HG02678 (cell line): ENCODE data around the gene COG3.

Experiments used
- ATAC-seq: cut with Tn5 transposase; IDR thresholded peaks from one replicate; pipeline ENCODE4 v1.9.1; 2021; ENCODE audit warnings: mild to moderate bottlenecking, moderate library complexity; ENCODE audit not compliant: unreplicated experiment

The COG3 gene

GRCh38 chr13:45541806-45542205 is 77.1 kb downstream of the COG3 start:
- ATAC-seq: no peak

GRCh38 chr13:45542391-45542790 is 77.7 kb downstream of the COG3 start:
- no peak for ATAC-seq

DNA sequence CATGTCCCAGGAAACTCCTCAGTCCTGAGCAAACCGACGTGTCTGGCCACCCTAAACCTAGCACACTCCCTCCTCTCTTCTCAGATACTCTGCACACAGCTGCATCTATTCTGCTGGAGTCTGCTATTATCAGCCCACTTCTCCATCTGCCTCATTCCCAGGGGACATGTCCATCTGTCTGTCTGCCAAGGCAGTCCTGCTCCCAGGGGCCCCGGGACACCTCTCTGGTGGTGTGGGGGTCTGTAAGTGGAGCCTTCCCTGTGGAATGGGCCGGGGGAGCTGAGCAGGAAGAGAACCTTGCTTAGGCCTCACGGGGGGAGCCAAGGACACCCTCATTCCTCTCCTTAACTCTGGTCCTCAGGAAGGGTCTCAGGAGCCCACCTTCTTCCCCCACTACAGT is 78.1 kb downstream of the COG3 start:
- no peak for ATAC-seq

- ATAC-seq: no peak
These were observed 79.8 kb downstream of the COG3 start for GRCh38 chr13:45544520-45544919.

DNA sequence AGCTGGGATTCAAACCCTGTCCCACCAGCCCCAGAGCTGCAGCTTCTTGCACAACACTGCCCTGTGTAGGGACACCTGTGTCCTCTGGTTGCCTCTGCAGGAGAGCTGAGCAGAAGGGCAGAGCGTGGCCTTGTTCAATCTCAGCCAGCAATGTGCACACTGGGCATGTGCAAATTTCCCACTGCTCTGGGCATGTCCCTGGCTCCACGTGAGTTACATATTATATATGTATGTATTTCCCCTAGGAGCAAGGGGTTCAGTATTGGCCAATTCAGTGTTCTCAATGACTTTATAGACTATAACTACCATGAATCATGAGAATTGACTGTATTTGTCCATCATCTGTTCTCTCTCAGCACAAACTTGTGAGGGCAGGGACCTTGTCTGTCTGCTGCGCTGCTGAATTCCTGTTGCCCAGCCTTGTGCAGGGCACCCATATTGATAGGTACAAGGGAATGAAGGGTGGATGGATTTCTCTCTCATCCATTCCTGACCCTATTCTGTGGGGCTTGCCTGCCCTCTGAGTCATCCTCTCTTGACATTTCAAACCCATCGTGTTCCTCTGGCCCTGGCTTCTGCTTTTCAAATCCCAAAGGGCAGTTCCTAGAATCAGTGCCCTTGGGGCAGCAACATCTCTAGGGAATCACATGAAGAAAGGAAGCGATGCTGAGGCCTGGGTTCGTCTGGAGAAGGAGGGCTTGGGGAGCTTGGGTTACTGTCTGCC is 81.1 kb downstream of the COG3 start:
- no peak for ATAC-seq

DNA sequence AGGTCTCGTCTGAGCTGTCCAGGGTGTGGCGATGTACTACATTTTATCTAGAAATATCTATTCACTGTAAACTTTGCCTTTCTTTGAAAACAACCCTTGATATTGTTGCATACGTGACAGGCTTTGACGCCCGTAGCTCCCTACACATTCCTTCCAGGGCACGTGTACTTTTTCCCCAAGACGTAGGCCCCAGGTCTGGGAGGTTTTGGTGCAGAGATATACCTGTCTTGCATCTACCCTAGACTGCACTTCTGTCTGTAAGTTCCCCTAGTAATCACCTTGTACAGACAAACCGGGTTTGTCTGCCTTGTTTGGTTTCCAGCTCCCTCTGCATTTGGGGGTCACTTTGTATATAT is 81.6 kb downstream of the COG3 start:
- no peak for ATAC-seq

GRCh38 chr13:45548281-45548680 is 83.5 kb downstream of the COG3 start:
- no peak for ATAC-seq

- ATAC-seq: no peak
These were observed 89.9 kb downstream of the COG3 start for GRCh38 chr13:45554604-45555109.

- no peak for ATAC-seq
These were observed 99.5 kb downstream of the COG3 start for GRCh38 chr13:45564133-45564776.

GRCh38 chr13:45565331-45565730 is 100.6 kb downstream of the COG3 start:
- no peak for ATAC-seq

- ATAC-seq: no peak
These were observed 110.5 kb downstream of the COG3 start for GRCh38 chr13:45575146-45575829.

GRCh38 chr13:45575830-45576180 is 111.1 kb downstream of the COG3 start:
- no peak for ATAC-seq

- ATAC-seq: no peak
These were observed 111.7 kb downstream of the COG3 start for GRCh38 chr13:45576466-45576865.

GRCh38 chr13:45582408-45583076 is 117.8 kb downstream of the COG3 start:
- ATAC-seq: no peak

DNA sequence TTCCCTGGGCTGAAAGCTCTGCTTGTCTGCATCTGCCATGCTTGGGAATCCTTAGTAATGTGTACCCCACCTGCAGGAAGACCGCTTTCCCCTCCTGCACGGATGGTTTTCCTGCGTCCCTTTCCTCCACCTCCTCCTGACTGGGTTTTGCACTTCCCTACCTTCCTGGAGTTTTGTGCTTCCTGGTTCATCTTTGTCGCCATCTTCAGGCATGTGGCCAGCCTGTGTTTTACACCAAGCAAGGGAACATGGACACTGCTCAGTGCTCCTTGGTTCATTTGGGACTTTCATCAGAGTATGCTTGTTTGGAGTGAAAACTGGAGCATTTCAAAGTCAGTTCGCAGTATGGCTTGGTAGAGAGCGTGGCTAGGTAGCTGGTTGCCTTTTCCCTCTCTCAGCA is 120.1 kb downstream of the COG3 start:
- ATAC-seq: no peak
